ENCODE measurements around the gene CARS1.

Gene CARS1

GRCh38 chr11:3037040-3037944 lies 19.9 kb downstream of the CARS1 start:
- DNase-seq (ENCODE audit: low spot score), result peak; percentile 49

- DNase-seq (ENCODE audit: low spot score), result no peak
Measured at GRCh38 chr11:3036419-3036818, 20.8 kb downstream of the CARS1 start.

GRCh38 chr11:3035333-3035732 lies 21.9 kb downstream of the CARS1 start:
- peak; percentile 46 for DNase-seq (ENCODE audit: low spot score)

GRCh38 chr11:3030289-3031070 lies 26.7 kb downstream of the CARS1 start:
- DNase-seq (ENCODE audit: low spot score), result no peak

- no peak for DNase-seq (ENCODE audit: low spot score)
Measured at GRCh38 chr11:3028813-3029212, 28.4 kb downstream of the CARS1 start.

GRCh38 chr11:3026803-3027202 lies 30.4 kb downstream of the CARS1 start:
- DNase-seq (ENCODE audit: low spot score), result no peak

- DNase-seq (ENCODE audit: low spot score), result no peak
Measured at GRCh38 chr11:3022982-3023381, 34.2 kb downstream of the CARS1 start.

GRCh38 chr11:3022300-3022967 lies 34.8 kb downstream of the CARS1 start:
- DNase-seq (ENCODE audit: low spot score), result peak; percentile 47

- DNase-seq (ENCODE audit: low spot score), result peak; percentile 37
Measured at GRCh38 chr11:3021125-3021524, 36.1 kb downstream of the CARS1 start.

GRCh38 chr11:3020011-3020410 lies 37.2 kb downstream of the CARS1 start:
- no peak for DNase-seq (ENCODE audit: low spot score)

- no peak for DNase-seq (ENCODE audit: low spot score)
Measured at GRCh38 chr11:3018596-3018995, 38.6 kb downstream of the CARS1 start.

- no peak for DNase-seq (ENCODE audit: low spot score)
Measured at GRCh38 chr11:3016861-3017260, 40.4 kb downstream of the CARS1 start.

- no peak for DNase-seq (ENCODE audit: low spot score)
Measured at GRCh38 chr11:3015796-3016195, 41.4 kb downstream of the CARS1 start.

GRCh38 chr11:3014943-3015342 lies 42.3 kb downstream of the CARS1 start:
- no peak for DNase-seq (ENCODE audit: low spot score)

- DNase-seq (ENCODE audit: low spot score), result no peak
Measured at GRCh38 chr11:3014057-3014938, 42.9 kb downstream of the CARS1 start.

GRCh38 chr11:3011891-3012885 lies 45.0 kb downstream of the CARS1 start:
- no peak for DNase-seq (ENCODE audit: low spot score)

GRCh38 chr11:3010521-3011275 lies 46.5 kb downstream of the CARS1 start:
- no peak for DNase-seq (ENCODE audit: low spot score)

GRCh38 chr11:3010004-3010403 lies 47.2 kb downstream of the CARS1 start:
- DNase-seq (ENCODE audit: low spot score), result no peak

GRCh38 chr11:3009481-3009880 lies 47.7 kb downstream of the CARS1 start:
- no peak for DNase-seq (ENCODE audit: low spot score)

Measured in germinal center (tissue), 1 donor.